Activated T-helper 1 cell treated with Interleukin-2 at 50 U/mL for 16 hours (primary cell): Measurements from ENCODE around the gene SERTAD1.

ENCODE experiments used
- DNase-seq: peaks from one replicate; pipeline ENCODE4 v3.0.0-alpha.2; 2020; ENCODE audit warnings: low read depth

The SERTAD1 gene

DNA sequence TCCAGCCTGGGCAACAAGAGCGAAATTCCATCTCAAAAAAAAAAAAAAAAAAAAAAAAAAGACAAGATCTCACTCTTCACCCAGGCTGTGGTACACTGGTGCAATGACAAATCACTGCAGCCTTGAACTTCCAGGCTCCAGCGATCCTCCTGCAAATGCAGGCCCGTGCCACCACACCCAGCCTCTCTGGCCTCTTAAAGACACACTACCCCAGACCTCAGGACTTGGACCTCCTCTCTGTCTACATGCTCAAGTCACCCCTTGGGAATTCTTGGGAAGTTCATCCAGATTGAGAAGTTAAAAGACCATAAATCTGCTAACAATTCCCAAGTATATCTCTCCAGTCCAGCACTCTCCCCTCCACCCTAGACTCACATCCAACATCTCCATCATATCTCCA lies 25.2 kb downstream of the SERTAD1 start:
- no peak for DNase-seq

DNA sequence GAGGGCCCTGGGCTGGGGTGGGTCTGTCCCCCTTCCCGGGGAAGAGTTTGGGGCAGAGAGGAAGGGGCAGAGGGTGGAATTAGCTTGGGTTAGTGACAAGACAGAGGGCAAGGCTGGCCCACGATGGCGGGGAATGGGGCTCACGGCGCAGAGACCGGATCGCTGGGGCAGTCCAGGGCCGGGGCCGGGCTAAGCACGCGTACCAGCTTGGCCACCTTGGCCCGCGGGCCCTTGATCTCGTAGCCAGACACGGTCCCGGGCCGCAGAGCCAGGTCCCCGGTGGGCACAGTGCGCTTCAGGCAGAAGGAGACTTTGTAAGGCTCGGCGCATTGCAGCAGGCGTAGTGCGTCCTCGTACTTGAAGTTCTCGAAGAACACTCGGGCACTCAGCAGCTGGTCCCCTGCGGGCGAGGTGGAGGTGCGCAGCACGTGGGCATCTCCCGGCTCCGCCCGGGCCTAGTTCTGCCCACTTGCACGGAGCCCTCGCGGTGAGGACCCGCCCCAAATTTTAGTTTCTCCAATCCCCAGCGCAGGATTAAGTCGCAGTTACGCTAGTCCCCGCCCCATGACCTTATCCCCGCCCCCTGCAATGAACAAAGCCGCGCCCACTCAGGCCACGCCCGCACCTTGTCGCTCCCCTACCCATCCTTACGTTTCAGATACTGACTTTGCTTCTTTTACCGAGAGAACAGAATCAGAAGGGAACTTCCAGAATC lies 27.2 kb downstream of the SERTAD1 start:
- DNase-seq = peak; percentile 21

DNA sequence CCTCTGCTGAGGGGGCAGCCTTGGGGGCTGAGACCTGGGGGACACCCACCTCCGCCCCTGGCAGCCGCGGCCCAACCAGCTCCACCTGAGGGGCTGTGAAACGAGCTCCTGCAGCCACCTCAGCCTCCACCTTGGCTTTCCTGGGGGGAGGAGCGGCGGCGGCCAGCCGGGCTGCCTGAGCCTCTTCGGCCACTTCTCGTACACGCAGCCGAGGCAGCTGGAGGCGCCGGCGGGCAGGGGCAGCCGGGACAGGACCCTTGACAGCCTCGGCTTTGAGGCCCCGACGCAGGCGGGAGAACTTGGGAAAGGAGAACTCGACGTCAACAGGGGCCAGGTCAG lies 28.3 kb downstream of the SERTAD1 start:
- DNase-seq = no peak

DNA sequence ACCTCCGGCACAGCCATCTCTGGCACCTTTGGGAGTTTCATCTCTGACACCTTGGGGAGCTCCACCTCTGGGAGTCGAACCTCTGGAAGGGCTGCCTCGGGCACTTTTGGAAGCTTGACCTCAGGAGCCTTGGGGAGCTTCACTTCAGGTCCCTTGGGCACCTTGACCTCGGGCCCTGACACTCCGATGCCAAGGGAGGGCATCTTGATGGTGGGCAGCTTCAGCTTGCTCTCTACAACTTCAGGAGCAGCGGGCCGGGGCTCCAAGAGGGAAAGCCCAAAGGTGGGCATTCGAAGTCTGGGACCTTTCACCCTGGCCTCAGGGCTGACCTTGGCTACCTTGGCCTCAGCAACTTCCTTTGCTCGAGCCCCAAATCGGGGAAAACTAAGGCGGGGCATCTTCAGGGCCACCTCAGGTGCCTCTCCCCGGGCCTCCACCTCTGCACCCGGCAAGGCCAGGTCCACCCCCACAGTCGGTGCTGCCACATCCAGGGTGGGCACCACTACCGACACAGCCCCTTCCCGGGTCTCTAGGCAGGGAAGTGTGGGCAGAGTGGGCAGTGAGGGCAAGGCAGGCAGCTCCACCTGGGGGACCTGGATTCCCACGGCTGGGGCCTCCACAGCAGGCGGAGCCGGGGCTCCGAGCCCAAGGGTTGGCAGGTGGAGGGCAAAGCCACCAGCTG lies 28.8 kb downstream of the SERTAD1 start:
- no peak for DNase-seq

DNA sequence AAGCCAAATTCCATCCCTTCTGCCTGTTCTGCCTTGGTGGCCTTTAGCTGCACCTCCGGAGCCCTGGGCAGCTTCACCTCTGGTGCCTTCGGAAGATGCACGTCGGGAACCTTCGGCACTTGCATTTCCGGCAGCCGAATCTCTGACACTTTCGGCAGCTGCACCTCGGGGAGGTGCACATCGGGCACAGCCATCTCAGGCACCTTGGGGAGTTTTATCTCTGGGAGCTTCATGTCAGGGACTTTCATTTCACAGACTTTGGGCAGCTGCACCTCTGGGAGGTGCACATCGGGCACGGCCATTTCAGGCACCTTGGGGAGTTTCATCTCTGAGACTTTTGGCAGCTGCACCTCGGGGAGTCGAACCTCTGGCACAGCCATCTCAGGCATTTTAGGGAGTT lies 29.8 kb downstream of the SERTAD1 start:
- DNase-seq = no peak

DNA sequence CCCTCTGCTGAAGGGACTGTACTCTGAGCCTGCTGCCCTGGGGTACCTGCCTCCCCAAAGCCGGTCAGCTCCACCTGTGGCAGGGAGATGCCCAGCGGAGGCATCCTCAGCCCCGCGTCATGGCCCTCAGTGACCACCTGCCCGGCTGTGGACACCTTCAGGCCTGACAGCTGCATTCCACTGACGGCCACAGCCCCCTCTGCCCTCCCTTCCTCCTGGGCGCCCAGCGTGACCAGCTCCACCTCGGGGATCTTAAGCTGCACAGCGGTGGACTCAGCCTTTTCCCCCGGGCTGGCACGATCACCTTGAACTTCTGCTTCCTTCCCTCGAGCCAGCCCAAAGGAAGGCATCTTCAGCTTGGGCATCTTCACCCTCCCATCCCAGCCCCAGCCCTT lies 31.0 kb downstream of the SERTAD1 start:
- DNase-seq = no peak

DNA sequence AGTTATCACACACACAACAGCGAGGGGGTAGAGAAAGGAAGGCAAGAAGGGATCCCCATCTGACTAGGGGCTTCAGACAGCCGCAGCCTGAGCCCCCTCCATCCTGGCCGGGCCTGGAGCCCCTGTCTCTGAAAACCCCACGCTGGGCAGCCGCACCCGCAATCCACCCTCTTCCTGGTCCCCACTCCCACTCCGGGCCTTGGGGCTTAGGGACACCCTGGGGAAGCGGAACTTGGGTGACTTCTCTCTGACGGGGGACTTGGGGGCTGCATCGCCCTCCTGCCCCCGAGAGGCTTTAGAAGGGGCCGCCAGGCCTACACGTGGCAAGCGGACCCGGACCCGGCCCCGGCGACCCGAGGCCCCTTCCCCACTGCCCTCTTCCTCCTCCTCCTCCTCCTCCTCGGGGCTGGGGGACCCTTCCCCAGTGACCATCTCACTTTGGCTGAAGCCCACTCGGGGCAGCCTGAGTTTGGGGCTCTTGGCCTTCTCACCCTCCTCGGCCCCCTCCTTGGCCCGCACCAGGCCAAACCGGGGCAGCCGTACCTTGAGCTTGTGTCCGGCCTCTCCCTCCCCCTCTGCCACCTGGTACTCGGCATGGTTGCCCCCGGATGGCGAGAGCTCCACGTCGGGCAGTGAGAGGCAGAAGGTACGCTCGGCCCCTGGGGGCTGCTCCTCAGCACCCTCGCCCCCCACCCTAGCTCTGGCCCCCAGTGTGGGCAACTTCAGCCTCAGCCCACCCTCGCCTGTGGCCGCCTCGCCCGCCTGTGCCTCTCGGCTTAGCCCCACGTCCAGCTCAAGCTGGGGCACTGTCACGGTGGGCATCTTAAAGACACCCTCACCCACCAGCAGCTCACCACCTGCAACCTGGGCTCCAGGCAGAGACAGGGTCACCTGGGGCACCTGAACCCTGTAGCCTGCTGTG lies 31.6 kb downstream of the SERTAD1 start:
- no peak for DNase-seq

DNA sequence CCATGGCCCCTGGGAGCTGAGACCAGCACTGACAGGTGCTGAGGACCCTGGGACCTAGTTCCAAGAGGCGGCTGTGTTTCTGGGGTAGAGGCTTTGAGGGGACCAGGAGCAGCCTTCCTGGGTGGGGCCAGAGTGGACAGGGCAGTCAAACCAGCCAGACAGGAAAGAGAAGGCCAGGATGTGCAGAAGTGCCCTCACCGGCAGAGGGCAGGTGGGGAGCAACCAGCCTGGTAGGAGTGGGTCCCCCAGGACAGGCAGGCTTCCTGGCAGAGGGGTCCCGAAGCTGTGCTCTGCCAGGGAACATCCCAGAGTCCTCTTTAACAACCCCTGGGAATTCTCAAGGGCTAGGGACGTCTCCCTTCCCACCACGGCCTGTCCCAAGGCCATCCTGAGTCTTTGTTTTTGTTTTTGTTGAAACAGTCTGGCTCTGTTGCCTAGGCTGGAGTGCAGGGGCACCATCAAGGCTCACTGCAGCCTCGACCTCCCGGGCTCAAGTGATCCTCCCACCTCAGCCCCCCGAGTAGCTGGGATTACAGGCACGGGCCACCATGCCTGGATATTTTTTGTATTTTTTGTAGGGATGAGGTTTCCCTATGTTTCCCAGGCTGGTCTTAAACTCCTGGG lies 32.8 kb downstream of the SERTAD1 start:
- DNase-seq = no peak

DNA sequence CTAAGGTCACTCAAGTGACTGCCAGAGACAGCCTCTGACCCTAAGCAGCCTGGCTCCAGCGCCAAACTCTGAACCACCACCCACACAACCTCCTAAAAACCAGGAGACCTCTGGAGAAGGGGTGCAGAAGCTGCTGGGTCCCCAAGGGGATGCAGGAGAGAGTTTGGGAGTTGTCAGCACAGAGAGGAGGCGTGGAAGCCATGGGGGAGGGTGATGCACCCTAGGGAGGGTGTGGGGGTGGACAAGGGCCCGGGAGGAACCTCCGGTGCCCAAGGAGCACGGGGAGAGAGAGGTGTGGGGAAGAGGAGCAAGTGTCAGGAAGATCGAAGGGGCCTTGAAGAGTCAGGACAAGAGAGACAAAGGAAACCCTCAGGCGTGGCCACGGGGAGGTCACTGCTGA lies 33.7 kb downstream of the SERTAD1 start:
- no peak for DNase-seq

DNA sequence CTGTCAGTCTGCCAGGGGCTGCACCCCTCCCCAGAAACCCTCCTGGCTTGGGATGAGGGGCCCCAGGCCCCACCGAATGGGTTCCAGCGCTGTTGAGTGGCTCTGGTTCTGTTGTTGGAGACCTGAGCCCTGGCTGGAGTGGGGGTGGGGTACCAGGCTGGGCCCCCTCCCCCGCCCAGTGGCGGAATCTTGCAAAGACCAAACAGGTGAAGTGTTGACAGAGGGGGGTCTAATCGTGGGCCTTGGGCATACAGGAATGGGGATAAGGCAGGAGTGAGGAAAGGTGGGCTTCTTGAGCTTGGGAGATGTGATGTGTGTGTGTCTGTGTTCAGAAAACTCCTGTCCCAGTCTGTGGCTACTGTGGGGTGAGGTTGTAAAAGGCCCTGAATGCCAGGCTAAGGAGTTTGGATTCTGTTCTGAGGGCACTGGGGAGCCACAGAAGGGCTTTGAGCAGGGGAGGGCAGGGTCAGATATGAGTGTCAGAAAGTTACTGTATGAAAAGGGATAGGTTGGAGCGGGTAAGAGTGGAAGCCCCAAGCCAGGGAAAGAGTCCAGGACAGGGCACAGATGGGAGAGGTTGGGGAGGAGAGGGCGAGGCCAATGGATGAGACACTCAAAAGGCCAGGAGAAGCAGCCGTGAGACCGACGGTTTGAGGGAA lies 35.6 kb downstream of the SERTAD1 start, which contains the start of gene HIPK4:
Gene HIPK4, minus strand, starts transcription at position 98 of the 659 bp plus-strand sequence. CDS start 279 bp downstream, outside the sequence.
- DNase-seq = no peak

DNA sequence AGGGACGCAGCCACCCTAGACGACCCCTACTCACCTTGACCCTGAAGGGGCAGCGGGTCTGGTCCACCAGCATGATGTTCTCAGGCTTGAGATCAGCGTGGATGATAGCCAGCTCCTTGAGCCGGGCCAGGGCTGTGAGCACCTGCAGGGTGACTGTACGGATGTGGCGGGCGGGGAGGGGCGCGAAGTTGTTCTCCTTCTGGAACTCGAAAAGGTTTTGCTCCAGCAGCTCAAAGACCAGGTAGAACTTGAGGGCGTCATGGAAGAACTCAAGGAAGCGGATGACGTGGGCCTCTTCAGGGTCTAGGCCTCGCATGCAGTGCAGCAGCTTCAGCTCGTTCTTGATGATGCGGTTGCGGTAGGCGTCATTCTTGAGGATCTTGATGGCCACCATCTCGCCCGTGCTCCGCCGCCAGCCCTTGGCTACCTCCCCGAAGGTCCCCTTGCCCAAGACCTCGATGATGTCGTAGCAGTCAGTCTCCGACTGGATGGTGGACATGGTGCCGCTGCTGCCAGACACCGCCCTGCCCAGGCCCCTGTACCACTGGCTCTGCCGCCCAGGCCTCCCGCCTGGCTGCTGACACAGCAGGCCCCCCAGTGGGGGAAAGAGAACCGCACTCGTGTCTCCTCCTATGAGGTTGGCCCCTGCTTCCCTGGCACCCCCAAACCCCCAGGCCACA lies 36.2 kb downstream of the SERTAD1 start:
- no peak for DNase-seq

DNA sequence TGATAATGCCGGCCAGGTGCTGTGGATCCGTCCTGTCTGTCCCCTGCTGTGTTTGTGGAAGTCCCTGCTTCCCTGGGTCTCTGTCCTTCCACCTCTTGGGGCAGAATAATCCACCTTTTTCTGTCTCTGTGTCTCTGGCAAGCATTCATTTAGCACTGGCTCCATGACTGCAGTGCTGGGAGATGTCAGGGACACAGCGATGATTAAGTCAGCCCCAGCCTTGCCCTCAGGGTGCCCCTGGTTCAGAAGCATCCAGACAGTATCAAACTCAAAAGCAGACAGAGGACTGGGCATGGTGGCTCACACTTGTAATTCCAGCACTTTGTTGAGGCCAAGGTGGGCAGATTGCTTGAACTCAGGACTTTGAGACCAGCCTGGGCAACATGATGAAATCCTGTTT lies 37.3 kb downstream of the SERTAD1 start:
- no peak for DNase-seq

DNA sequence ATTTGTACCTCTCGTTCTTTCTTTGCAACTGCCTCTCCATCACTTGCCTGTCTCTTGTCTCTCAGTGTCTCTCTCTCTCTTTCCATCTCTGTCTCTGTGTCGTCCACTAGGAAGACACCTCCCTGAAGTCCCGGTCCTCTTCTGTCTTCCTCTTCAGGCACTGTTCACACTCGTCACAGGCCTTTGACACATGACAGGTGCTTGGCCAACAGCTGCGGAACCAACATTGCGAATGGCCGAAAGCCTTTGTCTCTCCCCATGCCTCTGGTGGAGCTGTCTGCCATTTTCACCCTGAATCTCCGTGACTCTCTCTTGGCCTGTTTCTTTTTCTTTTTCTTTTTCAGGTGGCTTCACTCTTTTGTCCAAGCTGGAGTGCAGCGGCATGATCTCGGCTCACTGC lies 38.6 kb downstream of the SERTAD1 start:
- DNase-seq = no peak

DNA sequence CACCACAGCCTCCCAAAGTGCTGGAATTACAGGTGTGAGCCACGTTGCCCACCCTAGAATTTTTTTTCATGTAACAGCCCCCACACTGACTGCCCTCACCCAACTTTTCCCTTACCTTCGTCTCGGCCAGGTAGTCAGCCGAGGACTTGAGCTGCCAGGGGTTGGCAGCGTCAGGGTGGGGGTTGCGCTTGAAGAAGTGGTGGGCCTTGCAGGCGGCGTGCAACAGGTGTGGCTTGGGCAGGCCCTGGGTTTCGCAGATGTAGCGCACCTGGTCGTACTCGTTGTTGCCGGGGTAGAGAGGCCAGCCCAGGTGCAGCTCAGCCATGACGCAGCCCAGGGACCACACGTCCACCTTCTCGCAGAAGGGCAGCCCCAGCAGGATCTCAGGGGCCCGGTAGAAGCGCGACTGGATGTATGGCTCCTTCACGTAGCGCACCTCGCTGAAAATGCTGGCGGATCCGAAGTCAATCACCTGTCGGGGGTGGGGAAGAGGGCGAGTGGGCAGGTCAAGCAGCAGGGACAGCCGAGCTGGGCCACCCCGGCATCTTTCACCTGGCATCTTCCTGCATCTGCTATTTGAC lies 42.0 kb downstream of the SERTAD1 start:
- DNase-seq = no peak

DNA sequence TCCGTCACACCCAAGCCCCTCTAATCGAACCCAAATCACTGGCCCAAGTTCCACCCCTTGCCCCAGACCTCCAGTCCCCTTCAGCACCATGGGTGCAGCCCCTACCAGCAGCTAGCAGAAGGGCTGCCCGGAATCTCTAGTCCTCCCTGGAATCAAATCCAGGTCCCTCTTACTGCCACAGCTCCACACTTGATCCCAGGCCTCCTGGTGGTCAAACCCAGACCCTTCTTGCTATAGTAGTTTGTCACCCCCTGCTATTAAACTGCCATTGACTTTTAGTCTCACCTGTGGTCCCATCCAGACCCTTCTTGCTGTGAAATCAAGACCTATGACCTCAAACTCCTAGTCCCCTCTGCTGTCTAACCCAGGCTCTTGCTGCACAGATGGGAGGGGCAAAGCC lies 44.5 kb downstream of the SERTAD1 start:
- no peak for DNase-seq

DNA sequence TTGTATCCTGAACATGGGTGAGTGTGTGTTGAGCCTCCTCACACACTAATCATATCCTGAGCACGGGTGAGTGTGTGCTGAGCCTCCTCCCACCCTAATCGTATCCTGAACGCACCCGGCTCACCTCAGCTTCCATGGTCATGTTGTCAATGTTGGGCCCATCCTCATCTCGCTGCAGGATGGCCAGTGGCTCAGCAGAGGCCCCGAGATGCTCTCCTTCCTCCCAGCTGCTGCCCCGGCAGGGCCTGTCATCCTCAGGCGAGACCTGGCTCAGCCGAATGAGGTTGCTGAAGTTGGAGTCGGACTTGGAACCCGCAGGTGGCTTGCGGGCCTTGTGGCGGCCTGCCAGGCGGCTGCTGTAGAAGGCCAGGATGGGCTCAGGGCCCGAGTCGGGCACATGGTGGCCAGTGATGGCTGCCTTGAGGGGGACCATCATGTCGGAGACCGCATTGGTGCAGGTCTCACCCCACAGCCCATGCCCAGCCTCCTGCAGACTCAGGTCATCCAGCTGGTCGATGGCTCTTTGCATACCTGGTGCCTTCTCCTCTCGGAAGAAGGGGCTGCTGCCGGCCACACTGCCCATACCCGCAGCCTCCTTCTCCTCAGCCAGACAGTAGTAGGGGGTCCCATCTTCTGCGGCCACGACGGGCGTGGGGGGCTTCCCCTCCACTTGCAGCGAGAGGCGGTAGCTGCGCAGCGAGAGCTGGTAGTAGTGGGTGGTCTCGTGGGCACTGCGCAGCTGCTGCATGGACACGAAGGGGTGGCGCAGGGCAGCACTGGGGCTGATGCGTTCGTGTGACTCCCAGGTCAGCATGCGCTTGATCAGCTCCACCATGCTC lies 45.4 kb downstream of the SERTAD1 start:
- DNase-seq = no peak

DNA sequence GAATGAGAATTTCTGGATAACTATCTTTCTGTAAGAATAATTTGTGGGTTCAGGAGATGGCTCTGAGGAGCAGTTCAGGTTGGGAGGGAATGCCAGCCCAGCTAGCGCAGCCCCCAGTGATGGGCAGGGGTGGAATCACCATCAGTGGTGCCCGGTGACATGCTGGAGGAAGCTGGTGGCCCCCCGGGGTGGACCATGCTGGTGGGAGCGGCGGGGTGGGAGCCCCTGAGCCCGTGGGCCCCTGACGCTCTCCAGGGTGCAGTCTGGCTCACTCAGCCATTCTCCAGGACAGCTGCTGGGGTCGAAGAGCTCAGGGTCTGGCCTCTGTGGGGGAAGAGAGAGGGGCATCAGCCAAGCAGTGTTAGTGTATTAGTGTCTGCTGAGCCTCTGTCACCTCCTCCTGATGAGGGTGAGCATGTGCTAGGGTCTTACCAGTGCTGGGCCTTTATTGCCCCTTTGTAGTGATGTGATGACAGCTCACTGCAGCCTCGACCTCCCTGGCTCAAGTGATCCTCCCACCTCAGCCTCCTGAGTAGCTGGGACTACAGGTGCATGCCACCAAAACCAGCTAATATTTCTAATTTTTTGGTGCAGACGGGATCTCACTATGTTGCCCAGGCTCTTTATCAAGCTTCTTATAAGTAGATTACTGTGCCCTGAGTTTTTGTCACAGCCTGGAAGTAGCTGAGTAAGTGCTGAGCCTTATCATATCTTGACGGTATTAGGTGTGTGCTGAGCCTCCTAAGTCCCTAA lies 46.2 kb downstream of the SERTAD1 start:
- DNase-seq = no peak

DNA sequence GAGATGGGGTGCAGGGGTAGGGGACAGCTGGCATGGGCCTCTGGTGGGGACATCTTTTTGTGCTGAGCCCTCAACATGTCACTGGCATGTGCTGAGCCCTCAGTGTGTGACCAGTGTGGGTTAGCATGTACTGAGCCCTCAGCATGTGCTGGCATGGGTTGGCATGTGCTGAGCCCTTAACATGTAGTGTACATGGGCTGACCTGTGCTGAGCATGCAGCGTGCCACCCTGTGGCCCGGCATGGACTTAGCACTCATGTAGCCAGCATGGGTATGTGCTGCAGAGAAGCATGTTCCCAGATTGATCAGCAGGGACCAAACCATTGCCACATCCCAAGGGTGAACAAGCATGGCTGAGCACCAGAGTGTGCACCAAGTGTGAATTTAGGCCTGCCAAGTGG lies 47.3 kb downstream of the SERTAD1 start:
- no peak for DNase-seq

DNA sequence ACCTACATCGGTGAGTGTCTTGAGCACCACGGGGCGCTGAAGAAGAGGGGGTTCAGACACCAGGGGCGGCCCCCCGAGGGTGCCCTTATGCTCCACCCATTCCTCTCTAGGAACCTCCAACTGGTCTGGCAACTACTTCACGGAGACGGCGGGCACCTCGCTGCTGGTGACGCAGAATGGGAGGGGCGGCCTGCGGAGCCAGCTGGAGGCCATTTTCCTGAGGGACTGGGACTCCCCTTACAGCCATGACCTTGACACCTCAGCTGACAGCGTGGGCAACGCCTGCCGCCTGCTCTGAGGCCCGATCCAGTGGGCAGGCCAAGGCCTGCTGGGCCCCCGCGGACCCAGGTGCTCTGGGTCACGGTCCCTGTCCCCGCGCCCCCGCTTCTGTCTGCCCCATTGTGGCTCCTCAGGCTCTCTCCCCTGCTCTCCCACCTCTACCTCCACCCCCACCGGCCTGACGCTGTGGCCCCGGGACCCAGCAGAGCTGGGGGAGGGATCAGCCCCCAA lies 47.9 kb downstream of the SERTAD1 start:
- no peak for DNase-seq
